Heart right ventricle (tissue), 16 donors: ENCODE data around the gene RAB24. TPM values are rescaled to one million over a fixed set of nuclear protein-coding genes. Genes with fewer than 3 reads are reported as not detected.

Source experiments
- ATAC-seq, 8 donors: fragments of 200-7000 bp; cut with Tn5 transposase; one replicate each; pipeline ENCODE4 v1.9.1; 2020; ENCODE audit warnings: mild to moderate bottlenecking in 8 of 8, moderate library complexity in 8 of 8, moderate number of reproducible peaks in 1 of 8
- DNase-seq, 2 donors: peaks; one replicate each; pipeline ENCODE4 v3.0.0-alpha.2; 2020
- H3K27ac ChIP-seq, 10 donors: fragments of 200-600 bp; sonication (generic) in 2 of 10; one replicate each; pipeline versions ENCODE4 v1.5.0 to v1.8.0; 2020 to 2022; ENCODE audit warnings: mild to moderate bottlenecking in 3 of 10
- H3K27me3 ChIP-seq, 7 donors: fragments of 200-600 bp; one replicate each; pipeline ENCODE4 v1.8.0; 2021 to 2022; ENCODE audit warnings: mild to moderate bottlenecking in 2 of 7
- H3K36me3 ChIP-seq, 9 donors: fragments of 200-600 bp; sonication (generic) in 1 of 9; one replicate each; pipeline versions ENCODE4 v1.5.0 to v1.8.0; 2020 to 2022; ENCODE audit warnings: mild to moderate bottlenecking in 2 of 9
- H3K4me1 ChIP-seq, 9 donors: fragments of 200-600 bp; sonication (generic) in 1 of 9; one replicate each; pipeline versions ENCODE4 v1.5.0 to v1.8.0; 2020 to 2022; ENCODE audit warnings: mild to moderate bottlenecking in 4 of 9
- H3K4me3 ChIP-seq, 10 donors: fragments of 200-600 bp; sonication (generic) in 2 of 10; one replicate each; pipeline versions ENCODE4 v1.5.0 to v1.8.0; 2020 to 2022; ENCODE audit warnings: mild to moderate bottlenecking in 7 of 10, moderate library complexity in 2 of 10
- H3K9me3 ChIP-seq, 11 donors: fragments of 200-600 bp in 10 of 11; sonication (generic) in 2 of 11; one replicate each; pipeline versions ENCODE4 v1.5.0 to v1.8.0; 2013 to 2022; ENCODE audit warnings: mild to moderate bottlenecking in 2 of 11, control low read depth in 1 of 11, moderate library complexity in 1 of 11
- CTCF ChIP-seq, 9 donors: fragments of 200-600 bp; sonication (generic) in 2 of 9; IDR thresholded peaks; one replicate each; pipeline versions ENCODE4 v1.5.0 to v1.8.0; 2021 to 2022; ENCODE audit warnings: antibody characterized with exemption in 9 of 9, mild to moderate bottlenecking in 5 of 9, moderate library complexity in 1 of 9
- WGBS, 2 donors: extraction: QIAGEN DNeasy Blood & Tissue Kit; methylation state at CpG; one replicate each; pipeline ENCODE4 v1.1.7; 2013; ENCODE audit warnings: inconsistent platforms in 1 of 2; 5-methylcytosine and 5-hydroxymethylcytosine counted together
- intact Hi-C, 10 donors: fragments of 100-400 bp; cut with DNase I; formaldehyde crosslinking; loops; one replicate each; pipeline versions ENCODE4 v1.11.1 to v1.14.2; 2022
- polyA plus RNA-seq, 2 donors: library from polyadenylated mRNA; stranded (reverse); fragments of 200-250 nt; gene quantifications; one replicate each; pipeline ENCODE4 v1.2.3, GENCODE V29; 2013
- total RNA-seq, 10 donors: library from RNA; stranded (reverse); fragmentation: NEBNext Ultra II Directional in 3 of 10; extraction: Animal tissue kit (Norgen Biotek cat#: 25700) in 3 of 10; gene quantifications; one replicate each; pipeline versions ENCODE4 v1.2.1 to v1.2.4, GENCODE V29; 2021 to 2023
- donor health status: Arrhythmogenic right ventricular cardiomyopathy.
- donor health status: ischemic (EF 13 %, LVEDD 7.1; RV severe dilation, severe dysfunction).
- donor health status: healthy with polysubstance abuse.
- donor health status: DM: no; HTN: yes; CAD: no.
- donor health status: DM: no; HTN: no; CAD: no.
- donor health status: ischemic (EF 25% LVEDD 6.9; RV normal size, moderate dysfunction).
- donor health status: ischemic (EF 25% LVEDD 5.7; RV mildly dilated, moderate dysfunction).
- donor health status: healthy.
- donor health status: DM: yes; HTN: yes; CAD: no.
- donor health status: Ischemic cardiomyopathy.
- donor health status: ischemic (EF 35%, LVEDD 5.7; RV mildly dilated, moderate dysfunction).
- donor health status: nonischemic (EF 11% LVEDD 7.7; RV severe dilation, severe dysfunction).
- donor health status: DM: yes; HTN: yes; CAD: no.
- donor health status: PGD.
- donor health status: ischemic (EF 29% LVEDD 5.4; RV normal size, mild dysfunction).
- donor health status: nonischemic (EF 23%, LVEDD 6.1; RV moderate dilation, normal function).

RAB24 gene
- total and polyA plus RNA-seq, 12 donors: 14.7 to 39.4 (median 19.7) TPM

DNA sequence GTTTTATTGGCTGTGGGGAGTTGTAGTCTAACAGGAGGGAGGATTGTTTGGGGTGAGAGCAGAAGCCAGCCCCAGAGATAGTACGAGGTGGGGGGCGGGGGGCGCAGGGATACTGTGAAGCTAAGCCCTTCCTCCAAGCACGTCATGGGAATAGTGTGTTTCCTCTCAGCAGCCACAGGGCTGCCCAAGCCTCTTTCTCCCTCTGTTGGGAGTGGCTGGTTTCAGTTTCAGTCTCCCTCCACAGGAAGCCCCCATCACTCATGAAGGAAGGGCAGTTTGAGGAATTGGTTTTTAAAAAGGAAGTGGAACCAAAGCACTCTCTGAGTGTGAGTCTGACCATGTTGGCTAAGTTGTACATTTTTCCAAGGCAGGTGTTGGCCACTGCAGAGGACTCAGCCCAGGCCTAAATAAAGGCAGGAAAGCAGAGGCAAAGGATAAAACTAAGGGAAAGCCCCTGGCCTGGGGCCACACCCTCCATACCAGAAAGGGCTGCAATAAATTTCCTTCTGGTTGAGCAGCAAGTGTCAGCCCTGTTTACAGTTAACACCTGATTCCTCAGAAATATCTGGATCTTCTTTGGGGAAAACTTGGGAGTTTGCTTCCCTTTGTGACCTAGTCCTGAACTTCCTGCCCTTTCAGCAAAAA is 3.2 kb downstream of the RAB24 start:
- peak in 1 of 2 donors; percentile 83 for DNase-seq
- H3K4me3 ChIP-seq: peak overlapping the region in 3 of 10 donors; percentile 17 to 32 (median 18)
- H3K4me1 ChIP-seq: peaks cover 30 to 85% (median 71%) of the 10 kb centered on the region in 9 donors
- ATAC-seq: peak in 7 of 8 donors; percentile 33 to 83 (median 72)
- H3K9me3 ChIP-seq: no peaks in the 10 kb centered on the region
- 18 to 22% methylated on average over 4 of the region's 4 CpGs for WGBS, 2 donors
- TF ChIP-seq CTCF (IDR thresholded peaks at IDR 0.05): peak in 3 of 9 donors; percentile 22 to 33 (median 32)
- H3K27ac ChIP-seq: peak overlapping the region; percentile 38 to 97 (median 79)
- peaks cover 0 to 50% (median 3%) of the 10 kb centered on the region in 9 donors for H3K36me3 ChIP-seq
- intact Hi-C loops: loop anchor here in 6 of 10 donors (5.0 to 10.0 kb wide), 3 partner anchors 183 to 188 kb away; no protein-coding TSS in a partner anchor
- no peaks in the 10 kb centered on the region for H3K27me3 ChIP-seq

DNA sequence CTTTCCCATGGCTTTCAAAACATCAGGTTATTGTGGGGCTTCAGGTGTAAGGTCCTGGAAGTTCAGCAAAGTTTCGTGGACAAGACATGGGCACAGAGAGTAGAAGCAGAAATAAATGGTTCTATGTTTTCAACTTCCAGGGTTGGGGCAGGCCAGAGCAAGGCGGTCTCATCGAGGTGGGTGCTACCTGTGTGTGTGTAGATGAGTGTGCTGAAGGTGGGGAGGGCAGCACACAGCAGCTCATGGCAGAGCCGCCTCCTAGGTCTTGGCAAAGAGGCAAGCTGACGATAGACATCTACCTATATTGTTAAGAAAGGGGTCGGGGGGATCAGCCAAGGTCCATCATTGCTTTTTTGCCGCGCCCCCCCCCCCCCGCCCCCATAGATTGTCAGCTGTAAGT is 3.8 kb downstream of the RAB24 start:
- no peak for ATAC-seq
- Histone ChIP-seq H3K27me3 (no peaks in the 10 kb centered on the region), H3K27ac (peak overlapping the region; percentile 38 to 97 (median 79)), H3K36me3 (peaks cover 0 to 50% (median 10%) of the 10 kb centered on the region in 9 donors), H3K9me3 (no peaks in the 10 kb centered on the region), H3K4me3 (peak overlapping the region in 1 of 10 donors; percentile 18), H3K4me1 (peaks cover 28 to 82% (median 66%) of the 10 kb centered on the region in 9 donors)
- no peak for TF ChIP-seq CTCF (IDR thresholded peaks at IDR 0.05)
- 70 to 74% methylated on average over 9 of the region's 9 CpGs for WGBS, 2 donors
- no peak for DNase-seq
- intact Hi-C loops: loop anchor here in 7 of 10 donors (5.0 to 10.0 kb wide), 3 partner anchors 182 to 187 kb away; no protein-coding TSS in a partner anchor

- Histone ChIP-seq H3K27ac (no peak overlapping the region), H3K4me1 (peaks cover 22 to 74% (median 59%) of the 10 kb centered on the region in 9 donors), H3K9me3 (no peaks in the 10 kb centered on the region), H3K4me3 (no peak overlapping the region), H3K36me3 (peaks cover 0 to 65% (median 24%) of the 10 kb centered on the region in 9 donors), H3K27me3 (no peaks in the 10 kb centered on the region)
- DNase-seq: no peak
- intact Hi-C loops: loop anchor here in 1 of 10 donors (10.0 kb wide), 1 partner anchor 183 kb away; no protein-coding TSS in a partner anchor
- no peak for ATAC-seq
- 83 to 93% methylated on average over 2 of the region's 2 CpGs for WGBS, 2 donors
- no peak for TF ChIP-seq CTCF (IDR thresholded peaks at IDR 0.05)
Observed at GRCh38 chr5:177297922-177298321, 5.6 kb downstream of the RAB24 start.

GRCh38 chr5:177296581-177296980 is 6.9 kb downstream of the RAB24 start:
- ATAC-seq: peak in 4 of 8 donors; percentile 10 to 47 (median 35)
- no peak for TF ChIP-seq CTCF (IDR thresholded peaks at IDR 0.05)
- peaks cover 19 to 60% (median 46%) of the 10 kb centered on the region in 9 donors for H3K4me1 ChIP-seq
- DNase-seq: no peak
- H3K27me3 ChIP-seq: no peaks in the 10 kb centered on the region
- 30 to 31% methylated on average over 4 of the region's 4 CpGs for WGBS, 2 donors
- peaks cover 0 to 73% (median 38%) of the 10 kb centered on the region in 9 donors for H3K36me3 ChIP-seq
- H3K4me3 ChIP-seq: no peak overlapping the region
- H3K27ac ChIP-seq: peak overlapping the region in 5 of 10 donors; percentile 7 to 78 (median 58)
- intact Hi-C loops: loop anchor here in 1 of 10 donors (10.0 kb wide), 1 partner anchor 182 kb away; no protein-coding TSS in a partner anchor
- H3K9me3 ChIP-seq: no peaks in the 10 kb centered on the region
